Adrenal gland (tissue), 12 donors: Measurements from ENCODE around the gene DRC7. TPM values are rescaled to one million over a fixed set of nuclear protein-coding genes. Genes with fewer than 3 reads are reported as not detected.
"Not testable (repeated sequence)": the region's sequence is repeated elsewhere in the genome, so short reads cannot be mapped to it uniquely, and the experiment has no call there.

Source experiments
- DNase-seq, 7 donors: peaks; one replicate each; pipeline ENCODE4 v3.0.0-alpha.2; 2019 to 2020
- H3K27ac ChIP-seq, 5 donors: fragments of 200-600 bp; sonication (generic) in 4 of 5; 1 replicate in 3 of 5; 2 replicates in 2 of 5; pipeline versions ENCODE4 v1.5.1 to v1.8.0; 2016 to 2020; ENCODE audit warnings: mild to moderate bottlenecking in 1 of 5
- H3K27me3 ChIP-seq: fragments of 200-600 bp; 2 replicates; pipeline ENCODE4 v1.8.0; 2021
- H3K36me3 ChIP-seq, 2 donors: fragments of 200-600 bp; replicated peaks in 1 of 2; 1 replicate in 1 of 2; 2 replicates in 1 of 2; pipeline versions ENCODE4 v1.5.1 to v1.8.0; 2018 to 2022
- H3K4me1 ChIP-seq, 2 donors: fragments of 200-600 bp; replicated peaks in 1 of 2; 1 replicate in 1 of 2; 2 replicates in 1 of 2; pipeline versions ENCODE4 v1.5.1 to v1.8.0; 2018 to 2021
- H3K4me3 ChIP-seq, 4 donors: fragments of 200-600 bp; sonication (generic) in 3 of 4; one replicate each; pipeline ENCODE4 v1.5.1; 2016 to 2018
- H3K9me3 ChIP-seq, 3 donors: fragments of 200-600 bp; sonication (generic) in 1 of 3; replicated peaks in 1 of 3; 1 replicate in 2 of 3; 2 replicates in 1 of 3; pipeline versions ENCODE4 v1.5.1 to v1.8.0; 2016 to 2021
- POLR2A ChIP-seq, 2 donors: fragments of 450-650 bp; IDR thresholded peaks; one replicate each; pipeline ENCODE4 v1.6.1; 2017; ENCODE audit warnings: antibody characterized with exemption in 2 of 2, mild to moderate bottlenecking in 2 of 2, moderate library complexity in 1 of 2
- WGBS, 4 donors: extraction: QIAGEN DNeasy Blood & Tissue Kit in 2 of 4; methylation state at CpG; one replicate each; pipeline versions ENCODE4 v1.1.5 to v1.1.7; 2013 to 2017; 5-methylcytosine and 5-hydroxymethylcytosine counted together
- intact Hi-C, 2 donors: fragments of 100-400 bp; cut with DNase I; formaldehyde crosslinking; loops; one replicate each; pipeline versions ENCODE4 v1.14.1 to v1.15.0; 2022 to 2023
- polyA plus RNA-seq, 3 donors: library from polyadenylated mRNA; stranded (reverse); fragments of 200-250 nt in 2 of 3; fragments of 350-450 nt in 1 of 3; fragmentation: Illumina TruSeq in 1 of 3; extraction: RNeasy Lipid Tissue Mini Kit (QIAGEN cat#74804) in 1 of 3; gene quantifications; one replicate each; pipeline ENCODE4 v1.2.3, GENCODE V29; 2013 to 2014
- total RNA-seq, 9 donors: library from RNA; depleted of rRNA in 4 of 9; stranded (reverse); fragments of >200 nt in 4 of 9; fragments of 120-200 nt in 1 of 9; fragmentation: NEBNext Ultra II Directional in 1 of 9; extraction: Animal tissue kit (Norgen Biotek cat#: 25700) in 1 of 9; gene quantifications; one replicate each; pipeline versions ENCODE4 v1.1.0 to v1.2.4, GENCODE V29; 2013 to 2023
- TF ChIP-seq, protein P1 (sequence below), 6 experiments: fragments of 450-650 bp in 4 of 6; fragments of 200-600 bp in 2 of 6; sonication (generic) in 1 of 6; IDR thresholded peaks; 1 replicate in 5 of 6; 2 replicates in 1 of 6; pipeline versions ENCODE4 v1.5.1 to v1.8.0; 2016 to 2021; ENCODE audit warnings: antibody characterized with exemption in 6 of 6, mild to moderate bottlenecking in 2 of 6, moderate library complexity in 1 of 6
- donor health status: healthy with polysubstance abuse.
- donor health status: Bipolar disorder and iron deficiency.
- donor health status: DM: yes; HTN: yes; CAD: no.
- donor health status: DM: no; HTN: no; CAD: no.
- donor health status: DM: no; HTN: no; CAD: no.
- donor health status: DM: yes; HTN: yes; CAD: no.

DRC7 gene
- total and polyA plus RNA-seq, 12 donors = 0.03 to 0.72 (median 0.33) TPM; not detected in 9

DNA sequence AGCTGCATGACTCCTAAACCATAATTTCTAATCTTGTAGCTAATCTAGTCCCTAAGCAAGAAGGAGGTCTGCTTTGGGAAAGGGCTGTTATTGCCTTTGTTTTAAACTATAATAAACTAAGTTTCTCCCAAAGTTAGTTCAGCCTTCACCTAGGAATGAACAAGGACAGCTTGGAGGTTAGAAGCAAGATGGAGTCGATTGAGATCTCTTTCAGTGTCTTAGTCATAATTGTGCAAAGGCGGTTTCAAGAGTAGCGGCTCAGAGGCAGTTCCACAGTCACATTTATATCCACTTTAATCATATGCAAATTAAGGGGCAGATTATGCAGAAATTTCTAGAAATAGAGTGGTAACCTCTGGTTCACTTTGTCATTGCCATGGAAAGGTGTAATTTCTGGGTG is 17.4 kb downstream of the DRC7 start:
- H3K27ac ChIP-seq = no peak overlapping the region
- H3K36me3 ChIP-seq = no peaks in the 10 kb centered on the region
- intact Hi-C loops = no loop called here
- no peaks in the 10 kb centered on the region for H3K9me3 ChIP-seq
- no peaks in the 10 kb centered on the region for H3K27me3 ChIP-seq
- WGBS, 4 donors = 81 to 89% (median 89%) methylated on average over 3 of the region's 3 CpGs
- H3K4me3 ChIP-seq = no peak overlapping the region
- TF ChIP-seq POLR2A (IDR thresholded peaks at IDR 0.05) = no peak
- TF ChIP-seq, protein P1, sequence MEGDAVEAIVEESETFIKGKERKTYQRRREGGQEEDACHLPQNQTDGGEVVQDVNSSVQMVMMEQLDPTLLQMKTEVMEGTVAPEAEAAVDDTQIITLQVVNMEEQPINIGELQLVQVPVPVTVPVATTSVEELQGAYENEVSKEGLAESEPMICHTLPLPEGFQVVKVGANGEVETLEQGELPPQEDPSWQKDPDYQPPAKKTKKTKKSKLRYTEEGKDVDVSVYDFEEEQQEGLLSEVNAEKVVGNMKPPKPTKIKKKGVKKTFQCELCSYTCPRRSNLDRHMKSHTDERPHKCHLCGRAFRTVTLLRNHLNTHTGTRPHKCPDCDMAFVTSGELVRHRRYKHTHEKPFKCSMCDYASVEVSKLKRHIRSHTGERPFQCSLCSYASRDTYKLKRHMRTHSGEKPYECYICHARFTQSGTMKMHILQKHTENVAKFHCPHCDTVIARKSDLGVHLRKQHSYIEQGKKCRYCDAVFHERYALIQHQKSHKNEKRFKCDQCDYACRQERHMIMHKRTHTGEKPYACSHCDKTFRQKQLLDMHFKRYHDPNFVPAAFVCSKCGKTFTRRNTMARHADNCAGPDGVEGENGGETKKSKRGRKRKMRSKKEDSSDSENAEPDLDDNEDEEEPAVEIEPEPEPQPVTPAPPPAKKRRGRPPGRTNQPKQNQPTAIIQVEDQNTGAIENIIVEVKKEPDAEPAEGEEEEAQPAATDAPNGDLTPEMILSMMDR (IDR thresholded peaks at IDR 0.05) = no peak
- no peak for DNase-seq
- no peaks in the 10 kb centered on the region for H3K4me1 ChIP-seq

DNA sequence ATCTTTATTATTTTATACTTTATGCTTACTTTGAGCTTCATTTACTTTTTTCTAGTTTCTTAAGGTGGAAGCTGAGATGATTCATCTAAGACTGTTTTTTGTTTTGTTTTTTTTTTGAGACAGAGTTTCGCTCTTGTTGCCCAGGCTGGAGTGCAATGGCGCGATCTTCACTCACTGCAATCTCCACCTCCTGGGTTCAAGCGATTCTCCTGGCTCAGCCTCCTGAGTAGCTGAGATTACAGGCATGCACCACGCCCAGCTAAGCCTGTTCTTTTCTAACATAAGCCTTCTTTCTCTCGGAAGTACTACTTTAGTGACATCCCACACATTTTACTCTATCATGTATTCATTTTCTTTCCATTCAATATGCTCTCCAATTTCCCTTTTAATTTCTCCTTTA is 18.0 kb downstream of the DRC7 start:
- H3K4me3 ChIP-seq, H3K9me3 ChIP-seq, DNase-seq, H3K36me3 ChIP-seq, intact Hi-C loops, H3K27ac ChIP-seq, H3K4me1 ChIP-seq, H3K27me3 ChIP-seq: not testable (repeated sequence)
- WGBS, 4 donors = 83 to 92% (median 86%) methylated on average over 6 of the region's 6 CpGs

DNA sequence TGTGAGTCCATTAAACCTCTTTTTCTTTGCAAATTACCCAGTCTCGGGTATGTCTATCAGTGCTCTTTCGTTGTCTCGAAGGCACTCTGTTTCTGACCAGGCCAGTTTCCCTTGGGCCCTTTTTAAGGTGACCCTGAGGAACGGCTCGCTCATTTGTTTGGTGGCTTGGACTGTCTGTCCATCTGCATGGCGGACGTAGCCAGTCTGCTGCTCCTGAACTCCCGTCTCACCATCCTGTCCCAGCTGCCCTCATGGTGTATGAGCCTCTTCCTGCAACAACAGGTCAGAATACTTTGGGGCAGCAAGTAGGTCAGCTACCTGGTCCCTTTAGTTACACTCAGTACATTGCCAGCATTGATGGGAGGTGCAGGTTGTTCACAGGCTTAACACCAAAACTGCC is 19.0 kb downstream of the DRC7 start:
- Histone ChIP-seq H3K4me1 (no peaks in the 10 kb centered on the region), H3K9me3 (no peaks in the 10 kb centered on the region), H3K4me3 (no peak overlapping the region), H3K27me3 (no peaks in the 10 kb centered on the region), H3K27ac (no peak overlapping the region), H3K36me3 (no peaks in the 10 kb centered on the region)
- TF ChIP-seq, protein P1 (IDR thresholded peaks at IDR 0.05) = no peak
- no peak for TF ChIP-seq POLR2A (IDR thresholded peaks at IDR 0.05)
- intact Hi-C loops = no loop called here
- no peak for DNase-seq
- 74 to 93% (median 89%) methylated on average over 8 of the region's 8 CpGs for WGBS, 4 donors

DNA sequence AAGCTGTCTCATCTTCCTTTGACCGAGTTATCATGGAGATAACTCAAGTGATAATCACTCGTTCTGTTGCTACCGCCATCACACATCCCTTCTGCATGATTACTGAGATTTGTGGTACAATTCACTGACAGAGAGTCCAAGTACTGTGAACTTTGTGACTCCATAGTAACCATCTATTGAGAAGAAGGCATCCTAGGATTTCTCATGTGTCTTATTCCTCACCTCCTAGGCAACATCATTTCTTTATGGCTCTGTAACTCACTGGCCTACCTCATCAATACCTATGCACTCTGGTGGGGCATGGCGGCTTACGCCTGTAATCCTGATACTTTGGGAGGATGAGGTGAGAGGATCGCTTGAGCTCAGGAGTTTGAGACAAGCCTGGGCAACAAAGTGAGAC is 19.4 kb downstream of the DRC7 start:
- TF ChIP-seq POLR2A (IDR thresholded peaks at IDR 0.05) = no peak
- TF ChIP-seq, protein P1 (IDR thresholded peaks at IDR 0.05) = no peak
- H3K4me3 ChIP-seq = no peak overlapping the region
- no peaks in the 10 kb centered on the region for H3K4me1 ChIP-seq
- intact Hi-C loops = no loop called here
- H3K9me3 ChIP-seq = no peaks in the 10 kb centered on the region
- DNase-seq = no peak
- H3K27me3 ChIP-seq = no peaks in the 10 kb centered on the region
- no peaks in the 10 kb centered on the region for H3K36me3 ChIP-seq
- WGBS, 4 donors = 77 to 90% (median 88%) methylated on average over 6 of the region's 6 CpGs
- H3K27ac ChIP-seq = no peak overlapping the region

DNA sequence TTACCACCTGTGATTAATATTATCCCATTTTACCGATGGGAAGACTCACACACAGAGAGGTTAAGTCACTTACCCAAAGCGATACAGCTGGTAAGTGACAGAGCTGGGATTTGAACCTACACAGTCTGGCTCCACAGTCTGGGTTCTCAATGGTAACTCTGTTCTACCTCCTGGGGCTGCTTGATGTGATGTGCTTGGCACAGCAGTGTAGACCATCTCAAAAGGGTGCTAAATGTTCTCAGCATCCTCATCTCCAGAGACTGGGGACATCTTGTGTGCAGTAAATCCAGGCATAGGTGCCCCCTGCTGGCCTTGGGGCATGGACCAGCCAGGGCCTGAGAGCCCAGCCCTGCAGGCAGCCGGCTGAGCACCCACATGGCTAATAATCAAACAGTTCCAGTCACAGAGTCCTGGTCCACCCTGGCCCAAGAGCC is 25.6 kb downstream of the DRC7 start:
- no peaks in the 10 kb centered on the region for H3K9me3 ChIP-seq
- H3K4me3 ChIP-seq = no peak overlapping the region
- no peaks in the 10 kb centered on the region for H3K4me1 ChIP-seq
- peak in 6 of 7 donors; percentile 46 to 80 (median 67) for DNase-seq
- intact Hi-C loops = loop anchor here (10.0 kb wide), 1 partner anchor 145 kb away; no protein-coding TSS in a partner anchor
- H3K27me3 ChIP-seq = no peaks in the 10 kb centered on the region
- 56 to 74% (median 68%) methylated on average over 3 of the region's 3 CpGs for WGBS, 4 donors
- TF ChIP-seq, protein P1 (IDR thresholded peaks at IDR 0.05) = peak; percentile 26 to 65 (median 56)
- no peak for TF ChIP-seq POLR2A (IDR thresholded peaks at IDR 0.05)
- H3K36me3 ChIP-seq = no peaks in the 10 kb centered on the region
- H3K27ac ChIP-seq = no peak overlapping the region
